Activated B cell treated with CpG ODN at 0.5 μM for 24 hours (primary cell): Measurements from ENCODE around the gene PGLYRP2. TPM values are rescaled to one million over a fixed set of nuclear protein-coding genes. Genes with fewer than 3 reads are reported as not detected.

Experiments used
- ATAC-seq: fragments of 200-7000 bp; cut with Tn5 transposase; one replicate; pipeline ENCODE4 v1.10.0; 2021; ENCODE audit warnings: low read depth, mild to moderate bottlenecking, moderate library complexity
- CTCF ChIA-PET: fragments of 350-600 bp; sonication (Branson Sonifier 250); formaldehyde crosslinking; loops from one replicate; lab custom pipeline; 2021; ENCODE audit warnings: antibody characterized with exemption; lab: Charles Lee
- POLR2A ChIA-PET: fragments of 350-600 bp; sonication (Branson Sonifier 250); formaldehyde crosslinking; loops from one replicate; lab custom pipeline; 2021; ENCODE audit warnings: antibody characterized with exemption; lab: Charles Lee
- DNase-seq: peaks from one replicate; pipeline ENCODE4 v3.0.0; 2022
- H3K27ac Mint-ChIP-seq: one replicate; pipeline ENCODE4 v1.8.0; 2020; ENCODE audit warnings: mixed read lengths
- H3K27me3 Mint-ChIP-seq: one replicate; pipeline ENCODE4 v1.8.0; 2021; ENCODE audit warnings: mixed read lengths
- H3K36me3 Mint-ChIP-seq: one replicate; pipeline ENCODE4 v1.8.0; 2021; ENCODE audit warnings: low read depth, mixed read lengths
- H3K4me1 Mint-ChIP-seq: one replicate; pipeline ENCODE4 v1.8.0; 2021; ENCODE audit warnings: mixed read lengths
- H3K4me3 Mint-ChIP-seq: one replicate; pipeline ENCODE4 v1.8.0; 2020; ENCODE audit warnings: mild to moderate bottlenecking, mixed read lengths
- H3K9me3 Mint-ChIP-seq: one replicate; pipeline ENCODE4 v1.8.0; 2020; ENCODE audit warnings: mixed read lengths
- intact Hi-C: fragments of 100-400 bp; cut with micrococcal nuclease; formaldehyde crosslinking; loops from one replicate; pipeline ENCODE4 v1.15.1; 2024
- total RNA-seq: library from RNA; stranded (reverse); gene quantifications from 2 replicates; pipeline ENCODE4 v1.2.3, GENCODE V29; 2022
- TF ChIP-seq, protein P1 (sequence below): fragments of 200-600 bp; IDR thresholded peaks from one replicate; pipeline ENCODE4 v1.8.0; 2022; ENCODE audit warnings: antibody characterized with exemption, mild to moderate bottlenecking

PGLYRP2 gene
- total RNA-seq: not detected in 2 replicates

- Mint-ChIP-seq H3K9me3 (no peaks in the 10 kb centered on the region), H3K4me3 (no peak within 1 kb of the TSS), H3K27ac (no peak within 1 kb of the TSS), H3K4me1 (no peaks in the 10 kb centered on the region), H3K36me3 (no peaks in the 10 kb centered on the region), H3K27me3 (no peaks in the 10 kb centered on the region)
- DNase-seq (no peak), ATAC-seq (no peak)
- ChIA-PET CTCF (no interaction called here), POLR2A (no interaction called here)
- intact Hi-C loops: no loop called here
- TF ChIP-seq, protein P1, sequence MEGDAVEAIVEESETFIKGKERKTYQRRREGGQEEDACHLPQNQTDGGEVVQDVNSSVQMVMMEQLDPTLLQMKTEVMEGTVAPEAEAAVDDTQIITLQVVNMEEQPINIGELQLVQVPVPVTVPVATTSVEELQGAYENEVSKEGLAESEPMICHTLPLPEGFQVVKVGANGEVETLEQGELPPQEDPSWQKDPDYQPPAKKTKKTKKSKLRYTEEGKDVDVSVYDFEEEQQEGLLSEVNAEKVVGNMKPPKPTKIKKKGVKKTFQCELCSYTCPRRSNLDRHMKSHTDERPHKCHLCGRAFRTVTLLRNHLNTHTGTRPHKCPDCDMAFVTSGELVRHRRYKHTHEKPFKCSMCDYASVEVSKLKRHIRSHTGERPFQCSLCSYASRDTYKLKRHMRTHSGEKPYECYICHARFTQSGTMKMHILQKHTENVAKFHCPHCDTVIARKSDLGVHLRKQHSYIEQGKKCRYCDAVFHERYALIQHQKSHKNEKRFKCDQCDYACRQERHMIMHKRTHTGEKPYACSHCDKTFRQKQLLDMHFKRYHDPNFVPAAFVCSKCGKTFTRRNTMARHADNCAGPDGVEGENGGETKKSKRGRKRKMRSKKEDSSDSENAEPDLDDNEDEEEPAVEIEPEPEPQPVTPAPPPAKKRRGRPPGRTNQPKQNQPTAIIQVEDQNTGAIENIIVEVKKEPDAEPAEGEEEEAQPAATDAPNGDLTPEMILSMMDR: no peak
These were observed at the start of gene PGLYRP2 for GRCh38 chr19:15479391-15480345. TSS of gene PGLYRP2 (minus strand) at chr19:15479501. CDS start at chr19:15479371, 130 bp downstream.

DNA sequence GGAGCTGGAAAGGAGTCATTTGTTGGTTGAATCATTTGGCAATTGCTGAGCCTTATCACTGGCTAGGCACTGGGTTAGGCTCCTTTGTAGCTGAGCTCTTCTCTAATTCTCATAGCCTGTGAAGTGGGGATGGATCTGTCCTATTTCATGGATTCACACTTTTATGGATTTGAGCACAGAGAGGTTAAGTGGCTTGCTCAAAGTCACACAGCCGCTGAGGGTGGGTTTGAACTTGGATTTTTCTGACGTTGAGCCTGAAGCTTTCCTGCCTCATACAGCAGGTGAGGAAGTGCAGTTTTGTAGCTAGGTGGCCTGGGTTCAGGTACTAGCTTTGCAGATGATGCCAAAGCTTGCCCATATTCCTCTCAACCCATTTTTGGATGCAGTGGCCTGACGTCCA, 48.4 kb upstream of the PGLYRP2 start:
- intact Hi-C loops: no loop called here
- POLR2A ChIA-PET: no interaction called here
- TF ChIP-seq, protein P1: no peak
- H3K9me3 Mint-ChIP-seq: peaks cover 5% of the 10 kb centered on the region
- no peak for DNase-seq
- CTCF ChIA-PET: no interaction called here
- H3K27me3 Mint-ChIP-seq: peaks cover 20% of the 10 kb centered on the region
- H3K4me3 Mint-ChIP-seq: no peak overlapping the region
- H3K4me1 Mint-ChIP-seq: no peaks in the 10 kb centered on the region
- peaks cover 2% of the 10 kb centered on the region for H3K36me3 Mint-ChIP-seq
- ATAC-seq: no peak
- H3K27ac Mint-ChIP-seq: no peak overlapping the region

GRCh38 chr19:15526408-15526807, 47.1 kb upstream of the PGLYRP2 start:
- intact Hi-C loops: no loop called here
- Mint-ChIP-seq H3K4me3 (no peak overlapping the region), H3K27ac (no peak overlapping the region), H3K4me1 (no peaks in the 10 kb centered on the region), H3K27me3 (peaks cover 20% of the 10 kb centered on the region), H3K9me3 (peaks cover 5% of the 10 kb centered on the region), H3K36me3 (peaks cover 2% of the 10 kb centered on the region)
- no peak for DNase-seq
- ChIA-PET CTCF (interaction anchor here (1.0 kb wide), 1 partner anchor 107 kb away, joined by 3 read pairs; the partner anchor contains the start of gene AKAP8L), POLR2A (interaction anchor here (0.6 kb wide), 1 partner anchor 24 kb away, joined by 7 read pairs; no protein-coding TSS in a partner anchor)
- no peak for ATAC-seq
- TF ChIP-seq, protein P1: no peak

DNA sequence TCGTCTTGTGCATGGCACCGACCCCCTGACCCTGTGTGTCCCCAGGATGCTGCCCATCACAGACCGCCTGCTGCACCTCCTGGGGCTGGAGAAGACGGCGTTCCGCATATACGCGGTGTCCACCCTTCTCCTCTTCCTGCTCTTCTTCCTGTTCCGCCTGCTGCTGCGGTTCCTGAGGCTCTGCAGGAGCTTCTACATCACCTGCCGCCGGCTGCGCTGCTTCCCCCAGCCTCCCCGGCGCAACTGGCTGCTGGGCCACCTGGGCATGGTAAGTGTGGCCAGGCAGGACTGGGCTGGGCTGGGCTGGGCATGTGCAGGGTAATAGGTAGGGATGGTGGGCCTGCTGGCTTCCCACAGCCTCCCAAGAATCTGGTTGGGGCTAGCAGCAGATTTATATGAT, 46.0 kb upstream of the PGLYRP2 start:
- TF ChIP-seq, protein P1: no peak
- H3K36me3 Mint-ChIP-seq: peaks cover under 1% of the 10 kb centered on the region
- H3K27ac Mint-ChIP-seq: no peak overlapping the region
- no peak for DNase-seq
- CTCF ChIA-PET: no interaction called here
- no peak overlapping the region for H3K4me3 Mint-ChIP-seq
- POLR2A ChIA-PET: no interaction called here
- intact Hi-C loops: no loop called here
- no peak for ATAC-seq
- H3K4me1 Mint-ChIP-seq: no peaks in the 10 kb centered on the region
- H3K9me3 Mint-ChIP-seq: peaks cover 2% of the 10 kb centered on the region
- peaks cover 18% of the 10 kb centered on the region for H3K27me3 Mint-ChIP-seq

- Mint-ChIP-seq H3K9me3 (peaks cover 1% of the 10 kb centered on the region), H3K4me1 (no peaks in the 10 kb centered on the region), H3K36me3 (no peaks in the 10 kb centered on the region), H3K4me3 (no peak overlapping the region), H3K27ac (no peak overlapping the region), H3K27me3 (peaks cover 17% of the 10 kb centered on the region)
- ChIA-PET POLR2A (no interaction called here), CTCF (no interaction called here)
- intact Hi-C loops: no loop called here
- DNase-seq (no peak), ATAC-seq (no peak)
- TF ChIP-seq, protein P1: no peak
These were observed 45.5 kb upstream of the PGLYRP2 start for GRCh38 chr19:15524781-15525180.
